ENCODE data around the gene MRGPRF. TPM values are rescaled to one million over a fixed set of nuclear protein-coding genes. Genes with fewer than 3 reads are reported as not detected.

The MRGPRF gene
- total and polyA plus RNA-seq, 7 donors: 1.7 to 3.8 (median 2.7) TPM

DNA sequence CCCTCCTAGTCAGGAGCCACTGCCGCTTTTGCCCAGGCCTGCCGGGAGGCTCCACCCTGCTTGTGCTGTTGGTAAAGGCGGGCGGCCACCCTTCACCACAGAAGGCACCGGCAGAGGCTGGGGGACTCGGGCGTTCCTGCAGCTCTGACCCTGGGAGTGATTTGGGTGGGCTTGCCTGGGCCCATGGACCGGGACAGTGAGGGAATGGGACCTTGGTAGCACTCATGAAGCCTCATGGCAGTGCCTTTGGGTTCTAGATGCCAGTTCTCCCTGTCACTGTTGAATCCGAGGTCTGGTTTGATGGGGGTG is 40.1 kb upstream of the MRGPRF start:
- H3K4me1 ChIP-seq: peaks cover 25% of the 10 kb centered on the region
- H3K27me3 ChIP-seq (ENCODE audit: insufficient read depth in 3 of 3, low read length in 2 of 3): no peaks in the 10 kb centered on the region
- no peak for DNase-seq
- no peak for ATAC-seq
- intact Hi-C loops (cut with DNase I): no loop called here
- 87 to 92% (median 88%) methylated on average over 9 of the region's 9 CpGs for WGBS, 3 donors
- no peak overlapping the region for H3K4me3 ChIP-seq
- TF ChIP-seq, protein P1, sequence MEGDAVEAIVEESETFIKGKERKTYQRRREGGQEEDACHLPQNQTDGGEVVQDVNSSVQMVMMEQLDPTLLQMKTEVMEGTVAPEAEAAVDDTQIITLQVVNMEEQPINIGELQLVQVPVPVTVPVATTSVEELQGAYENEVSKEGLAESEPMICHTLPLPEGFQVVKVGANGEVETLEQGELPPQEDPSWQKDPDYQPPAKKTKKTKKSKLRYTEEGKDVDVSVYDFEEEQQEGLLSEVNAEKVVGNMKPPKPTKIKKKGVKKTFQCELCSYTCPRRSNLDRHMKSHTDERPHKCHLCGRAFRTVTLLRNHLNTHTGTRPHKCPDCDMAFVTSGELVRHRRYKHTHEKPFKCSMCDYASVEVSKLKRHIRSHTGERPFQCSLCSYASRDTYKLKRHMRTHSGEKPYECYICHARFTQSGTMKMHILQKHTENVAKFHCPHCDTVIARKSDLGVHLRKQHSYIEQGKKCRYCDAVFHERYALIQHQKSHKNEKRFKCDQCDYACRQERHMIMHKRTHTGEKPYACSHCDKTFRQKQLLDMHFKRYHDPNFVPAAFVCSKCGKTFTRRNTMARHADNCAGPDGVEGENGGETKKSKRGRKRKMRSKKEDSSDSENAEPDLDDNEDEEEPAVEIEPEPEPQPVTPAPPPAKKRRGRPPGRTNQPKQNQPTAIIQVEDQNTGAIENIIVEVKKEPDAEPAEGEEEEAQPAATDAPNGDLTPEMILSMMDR (IDR thresholded peaks at IDR 0.05): no peak
- H3K36me3 ChIP-seq (ENCODE audit: insufficient read depth in 1 of 2, low read depth in 1 of 2): peaks cover 0 to 19% of the 10 kb centered on the region in 2 donors
- no peaks in the 10 kb centered on the region for H3K9me3 ChIP-seq
- no peak overlapping the region for H3K27ac ChIP-seq

GRCh38 chr11:69052343-69053168 is 39.5 kb upstream of the MRGPRF start:
- no peaks in the 10 kb centered on the region for H3K9me3 ChIP-seq
- H3K36me3 ChIP-seq (ENCODE audit: insufficient read depth in 1 of 2, low read depth in 1 of 2): peaks cover 0 to 19% of the 10 kb centered on the region in 2 donors
- DNase-seq (no peak), ATAC-seq (no peak)
- H3K4me3 ChIP-seq: no peak overlapping the region
- TF ChIP-seq, protein P1 (IDR thresholded peaks at IDR 0.05): no peak
- WGBS, 3 donors: 69 to 75% (median 69%) methylated on average over 20 to 21 of the region's 21 CpGs
- no peak overlapping the region for H3K27ac ChIP-seq
- H3K27me3 ChIP-seq (ENCODE audit: insufficient read depth in 3 of 3, low read length in 2 of 3): no peaks in the 10 kb centered on the region
- H3K4me1 ChIP-seq: peaks cover 26% of the 10 kb centered on the region
- intact Hi-C loops (cut with DNase I): no loop called here

DNA sequence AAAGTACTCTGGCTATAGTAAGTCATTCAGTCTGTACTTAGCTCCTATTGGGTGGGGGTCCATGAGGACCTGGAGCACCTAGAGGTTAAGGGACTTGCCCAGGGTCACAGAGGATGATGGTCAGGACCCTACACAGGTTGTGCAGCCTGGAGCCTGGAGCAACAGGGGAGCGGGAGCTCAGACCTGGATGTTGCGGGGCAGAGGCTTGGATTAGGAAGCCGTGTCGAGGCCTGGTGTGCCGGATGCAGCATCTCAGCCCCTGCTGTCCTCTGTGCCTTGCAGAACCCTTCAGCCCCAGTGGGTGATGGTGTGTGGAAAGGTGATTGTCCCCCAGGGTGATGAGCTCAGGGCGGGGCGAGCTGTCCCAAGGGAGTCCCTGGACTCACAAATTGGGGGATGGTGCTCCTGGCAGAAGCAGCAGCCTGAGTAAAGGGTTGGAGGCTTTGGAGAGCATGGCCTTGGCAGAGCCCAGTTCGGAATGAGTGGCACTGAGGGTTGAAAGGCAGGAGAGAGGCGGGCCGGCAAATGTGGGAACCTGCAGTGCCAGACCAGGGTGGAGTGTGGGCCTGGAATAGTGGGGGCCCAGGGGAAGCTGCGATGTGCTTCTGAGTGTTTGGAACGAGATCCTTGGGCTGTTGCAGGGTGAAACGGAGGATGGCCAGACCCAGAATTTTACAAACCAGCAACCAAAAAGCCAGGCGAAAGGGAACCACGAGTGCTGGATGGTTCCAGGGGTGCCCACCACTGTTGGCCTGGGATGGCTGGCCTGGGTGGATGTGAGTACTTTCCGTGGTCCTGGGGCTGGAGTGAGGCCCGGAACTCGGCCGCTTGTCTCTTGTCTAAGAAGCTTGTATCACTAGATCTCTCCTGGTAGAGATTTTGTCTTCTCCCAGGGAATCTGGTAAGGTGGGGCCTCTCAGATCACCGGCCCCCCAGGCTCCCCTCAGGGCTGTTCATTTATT is 38.6 kb upstream of the MRGPRF start:
- TF ChIP-seq, protein P1 (IDR thresholded peaks at IDR 0.05): no peak
- Histone ChIP-seq H3K27ac (no peak overlapping the region), H3K4me1 (peaks cover 26% of the 10 kb centered on the region), H3K27me3 (ENCODE audit: insufficient read depth in 3 of 3, low read length in 2 of 3) (no peaks in the 10 kb centered on the region), H3K4me3 (no peak overlapping the region), H3K36me3 (ENCODE audit: insufficient read depth in 1 of 2, low read depth in 1 of 2) (peaks cover 0 to 19% of the 10 kb centered on the region in 2 donors), H3K9me3 (no peaks in the 10 kb centered on the region)
- 77 to 87% (median 78%) methylated on average over 19 to 20 of the region's 20 CpGs for WGBS, 3 donors
- ATAC-seq (no peak), DNase-seq (peak in 1 of 2 donors; percentile 25)
- intact Hi-C loops (cut with DNase I): no loop called here

DNA sequence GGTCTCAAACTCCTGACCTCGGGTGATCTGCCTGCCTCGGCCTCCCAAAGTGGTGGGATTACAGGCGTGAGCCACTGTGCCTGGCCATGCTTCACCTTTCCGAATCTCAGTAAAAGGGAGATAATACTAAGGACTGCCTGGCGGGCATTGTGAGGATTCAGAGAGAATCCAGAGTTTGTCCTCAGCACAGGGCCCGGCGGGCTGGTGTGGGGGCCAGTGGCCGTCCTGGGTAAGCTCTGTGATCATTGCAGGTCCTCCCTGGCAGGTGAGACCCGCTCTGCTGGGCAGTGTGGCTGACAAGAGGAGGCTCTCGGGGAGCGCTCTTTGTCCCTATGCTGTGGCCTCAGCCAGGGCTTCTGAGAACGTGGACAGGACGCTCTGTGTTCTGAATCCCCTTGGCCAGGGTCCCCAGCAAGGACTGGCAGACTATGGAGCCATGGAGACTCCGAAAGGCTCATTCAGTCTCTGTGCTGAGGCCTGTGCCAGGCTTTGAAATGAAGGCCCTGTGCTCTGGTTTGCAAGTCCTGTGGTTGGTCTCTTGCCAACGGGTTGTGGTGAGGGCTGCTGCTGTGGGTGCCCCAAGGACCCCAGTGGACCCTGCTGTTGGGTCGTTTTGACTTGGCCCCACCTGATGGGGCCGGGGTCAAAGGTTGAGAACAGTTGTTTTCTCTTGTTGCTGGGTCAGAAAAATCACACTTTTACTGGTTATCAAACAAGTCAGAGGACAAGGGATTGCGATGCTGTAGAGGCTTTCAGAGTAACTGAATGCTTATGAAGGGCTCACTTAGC is 37.7 kb upstream of the MRGPRF start:
- DNase-seq: no peak
- no peak for ATAC-seq

More for the DNA sequence above, 37.7 kb upstream of the MRGPRF start:
- peaks cover 26% of the 10 kb centered on the region for H3K4me1 ChIP-seq
- H3K9me3 ChIP-seq: no peaks in the 10 kb centered on the region
- WGBS, 3 donors: 72 to 87% (median 73%) methylated on average over 18 of the region's 18 CpGs
- H3K4me3 ChIP-seq: no peak overlapping the region
- H3K27me3 ChIP-seq (ENCODE audit: insufficient read depth in 3 of 3, low read length in 2 of 3): no peaks in the 10 kb centered on the region
- H3K36me3 ChIP-seq (ENCODE audit: insufficient read depth in 1 of 2, low read depth in 1 of 2): peaks cover 0 to 16% of the 10 kb centered on the region in 2 donors
- no peak overlapping the region for H3K27ac ChIP-seq
- TF ChIP-seq, protein P1 (IDR thresholded peaks at IDR 0.05): no peak
- intact Hi-C loops (cut with DNase I): no loop called here

Measured in psoas muscle (tissue), 8 donors.